KMS-11 (cell line): ENCODE measurements around the gene TNFRSF12A.

Source experiments
- H2AFZ ChIP-seq: fragments of 200-600 bp; sonication (generic); 2 replicates; pipeline ENCODE4 v1.6.1; 2016; ENCODE audit warnings: antibody characterized with exemption, mixed run types, low read depth
- H3K27ac ChIP-seq: fragments of 200-600 bp; sonication (generic); 2 replicates; pipeline ENCODE4 v1.6.1; 2016; ENCODE audit warnings: mild to moderate bottlenecking, mixed run types
- H3K27me3 ChIP-seq: fragments of 200-600 bp; sonication (generic); 2 replicates; pipeline ENCODE4 v1.6.1; 2017; ENCODE audit warnings: mild to moderate bottlenecking, low read depth, mixed run types, moderate library complexity; ENCODE audit not compliant: insufficient read depth
- H3K36me3 ChIP-seq: fragments of 200-600 bp; sonication (generic); 2 replicates; pipeline ENCODE4 v1.6.1; 2017; ENCODE audit warnings: mild to moderate bottlenecking, mixed run types; ENCODE audit not compliant: insufficient read depth
- H3K4me1 ChIP-seq: fragments of 200-600 bp; sonication (generic); 2 replicates; pipeline ENCODE4 v1.6.1; 2016; ENCODE audit warnings: mild to moderate bottlenecking, low read depth, mixed run types; ENCODE audit not compliant: poor library complexity, severe bottlenecking
- H3K4me2 ChIP-seq: fragments of 200-600 bp; sonication (generic); 2 replicates; pipeline ENCODE4 v1.7.0; 2016; ENCODE audit warnings: mild to moderate bottlenecking, mixed run types
- H3K4me3 ChIP-seq: fragments of 200-600 bp; sonication (generic); IDR thresholded peaks from 2 replicates; pipeline ENCODE4 v1.6.1; 2017; ENCODE audit warnings: low read depth, low read length, mixed read lengths; ENCODE audit not compliant: insufficient read depth
- H3K79me2 ChIP-seq: fragments of 200-600 bp; sonication (generic); 2 replicates; pipeline ENCODE4 v1.6.1; 2016; ENCODE audit warnings: low read depth, mixed run types; ENCODE audit not compliant: insufficient read depth
- H3K9ac ChIP-seq: fragments of 200-600 bp; sonication (generic); 2 replicates; pipeline ENCODE4 v1.6.1; 2016; ENCODE audit warnings: mild to moderate bottlenecking, mixed run types
- H4K20me1 ChIP-seq: fragments of 200-600 bp; sonication (generic); 2 replicates; pipeline ENCODE4 v1.6.1; 2016; ENCODE audit warnings: mild to moderate bottlenecking, mixed run types; ENCODE audit not compliant: insufficient read depth
- CTCF ChIP-seq: fragments of 200-600 bp; sonication (generic); conservative IDR thresholded peaks from 2 replicates; pipeline ENCODE4 v1.6.1; 2017; ENCODE audit warnings: low read depth, mild to moderate bottlenecking, antibody characterized with exemption, low read length, moderate library complexity, mixed read lengths

Gene TNFRSF12A

GRCh38 chr16:2983706-2984136 is 36.4 kb upstream of the TNFRSF12A start:
- Histone ChIP-seq H4K20me1 (no peaks in the 10 kb centered on the region), H2AFZ (peak overlapping the region; percentile 76), H3K79me2 (peaks cover 13% of the 10 kb centered on the region; the same call in 1 of the 2 replicates), H3K27ac (no peak overlapping the region), H3K4me2 (peak overlapping the region; percentile 98), H3K9ac (peak overlapping the region; percentile 17; the same call in 1 of the 2 replicates), H3K36me3 (no peaks in the 10 kb centered on the region), H3K27me3 (peaks cover 51% of the 10 kb centered on the region), H3K4me3 (no peak overlapping the region), H3K4me1 (peaks cover 27% of the 10 kb centered on the region)
- peak; percentile 90 for TF ChIP-seq CTCF

GRCh38 chr16:2985462-2985861 is 34.7 kb upstream of the TNFRSF12A start:
- Histone ChIP-seq H3K79me2 (no peaks in the 10 kb centered on the region), H3K4me2 (no peak overlapping the region), H3K27me3 (peaks cover 68% of the 10 kb centered on the region), H3K4me1 (peaks cover 21% of the 10 kb centered on the region), H3K9ac (no peak overlapping the region), H2AFZ (no peak overlapping the region), H3K27ac (no peak overlapping the region), H3K4me3 (no peak overlapping the region), H3K36me3 (no peaks in the 10 kb centered on the region), H4K20me1 (no peaks in the 10 kb centered on the region)
- no peak for TF ChIP-seq CTCF

- Histone ChIP-seq H2AFZ (no peak overlapping the region), H4K20me1 (no peaks in the 10 kb centered on the region)
Measured at GRCh38 chr16:2985893-2986355, 34.2 kb upstream of the TNFRSF12A start.

GRCh38 chr16:2986623-2987188 is 33.5 kb upstream of the TNFRSF12A start:
- no peaks in the 10 kb centered on the region for H4K20me1 ChIP-seq
- no peaks in the 10 kb centered on the region for H3K79me2 ChIP-seq
- H3K4me3 ChIP-seq: no peak overlapping the region
- H3K9ac ChIP-seq: no peak overlapping the region
- peaks cover 21% of the 10 kb centered on the region for H3K4me1 ChIP-seq
- H3K36me3 ChIP-seq: no peaks in the 10 kb centered on the region
- H3K4me2 ChIP-seq: no peak overlapping the region
- no peak overlapping the region for H3K27ac ChIP-seq
- H2AFZ ChIP-seq: no peak overlapping the region
- peaks cover 81% of the 10 kb centered on the region for H3K27me3 ChIP-seq
- no peak for TF ChIP-seq CTCF

More at GRCh38 chr16:2985893-2986355, 34.2 kb upstream of the TNFRSF12A start:
- H3K9ac ChIP-seq: no peak overlapping the region
- no peak overlapping the region for H3K4me3 ChIP-seq
- H3K4me1 ChIP-seq: peaks cover 21% of the 10 kb centered on the region
- H3K79me2 ChIP-seq: no peaks in the 10 kb centered on the region
- no peaks in the 10 kb centered on the region for H3K36me3 ChIP-seq
- H3K27ac ChIP-seq: no peak overlapping the region
- no peak for TF ChIP-seq CTCF
- no peak overlapping the region for H3K4me2 ChIP-seq
- H3K27me3 ChIP-seq: peaks cover 73% of the 10 kb centered on the region
